ENCODE results near the gene ZNF566.

Gene ZNF566

GRCh38 chr19:36436531-36436930 is 52.8 kb downstream of the ZNF566 start:
- no peak for DNase-seq

DNA sequence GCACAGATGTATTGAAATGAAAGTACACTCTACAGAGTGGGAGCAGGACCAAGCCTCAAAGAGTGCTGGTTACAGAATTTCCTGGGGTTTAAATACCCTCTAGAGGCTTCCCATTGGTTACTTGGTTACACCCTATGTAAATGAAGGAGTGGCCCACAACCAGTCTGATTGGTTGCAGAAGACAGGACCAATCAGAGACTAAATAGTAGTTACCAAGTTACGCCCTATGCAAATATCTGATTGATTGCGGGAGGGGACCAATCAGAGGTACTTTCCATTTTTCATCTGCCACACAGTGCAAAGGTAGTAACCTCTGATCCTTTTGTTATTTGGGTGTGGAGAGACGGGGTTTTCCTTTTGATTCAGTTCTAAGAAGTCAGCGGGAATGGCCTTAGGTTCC is 65.4 kb downstream of the ZNF566 start:
- DNase-seq: no peak

GRCh38 chr19:36421749-36422481 is 67.4 kb downstream of the ZNF566 start:
- no peak for DNase-seq

DNA sequence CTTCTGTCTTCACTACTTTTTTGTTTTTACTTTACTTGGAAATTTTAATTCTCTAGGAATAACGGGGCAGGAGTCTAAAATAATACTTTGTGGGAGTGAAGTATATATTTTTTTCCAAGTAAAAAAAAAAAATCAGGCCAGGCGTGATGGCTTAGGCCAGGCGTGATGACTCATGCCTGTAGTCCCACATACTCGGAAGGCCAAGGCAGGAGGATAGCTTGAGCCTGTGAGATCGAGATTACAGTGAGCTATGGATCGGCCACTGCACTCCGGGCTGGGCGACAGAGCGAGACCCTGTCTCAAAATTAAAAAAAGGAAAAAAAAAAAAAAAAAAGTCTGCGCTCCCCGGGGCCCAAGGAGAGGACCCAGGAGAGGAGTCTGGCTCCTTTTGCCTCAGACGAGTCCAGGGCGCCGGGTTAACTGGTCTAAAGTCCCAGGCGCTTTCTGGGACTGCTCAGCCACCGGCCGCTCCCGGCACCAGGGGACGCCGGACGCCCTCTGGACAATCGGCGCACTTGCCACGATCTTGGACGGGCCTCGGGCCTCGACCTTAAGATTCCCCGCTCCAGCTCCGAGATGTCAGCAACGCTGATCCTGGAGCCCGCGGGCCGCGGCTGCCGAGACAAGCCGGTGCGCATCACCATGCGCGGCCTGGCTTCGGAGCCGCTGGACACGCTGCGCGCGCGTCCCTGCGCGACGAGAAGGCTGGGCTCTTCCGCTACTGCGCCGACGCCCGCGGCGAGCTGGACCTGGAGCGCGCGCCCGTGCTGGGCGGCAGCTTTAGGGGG is 68.2 kb downstream of the ZNF566 start:
- no peak for DNase-seq

- peak; percentile 57 for DNase-seq
Measured at GRCh38 chr19:36418287-36419001, 70.9 kb downstream of the ZNF566 start, which contains the start of gene ZFP82. ZFP82 (minus strand) TSS chr19:36418644; CDS start chr19:36409789, 8,855 bp downstream.

DNA sequence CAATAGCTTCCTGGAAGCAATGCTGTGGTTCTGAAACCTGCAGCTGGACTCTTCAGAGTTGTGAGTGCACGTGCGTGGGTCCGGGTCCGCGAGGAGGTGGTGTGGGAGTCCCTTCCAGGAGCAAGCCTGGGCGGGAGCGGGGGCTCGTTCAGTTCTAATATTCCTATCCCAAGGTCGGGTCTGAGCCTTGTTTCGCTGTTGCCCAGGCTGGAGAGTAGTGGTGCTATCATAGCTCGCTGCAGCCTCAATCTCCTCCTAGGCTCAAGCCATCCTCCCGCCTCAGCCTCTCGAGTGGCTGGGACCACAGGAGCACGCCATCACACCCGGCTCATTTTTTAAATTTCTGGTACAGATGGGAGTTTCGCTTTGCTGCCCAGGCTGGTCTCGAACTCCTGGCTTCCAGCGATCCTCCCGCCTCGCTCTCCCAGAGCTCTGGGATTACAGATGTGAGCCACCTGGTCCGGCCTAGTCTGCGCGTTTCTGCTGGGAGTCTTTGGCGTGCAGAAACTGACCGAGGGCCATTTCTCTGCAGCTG is 71.5 kb downstream of the ZNF566 start:
- DNase-seq: no peak

- no peak for DNase-seq
Measured at GRCh38 chr19:36409841-36410240, 79.5 kb downstream of the ZNF566 start.

- DNase-seq: no peak
Measured at GRCh38 chr19:36408101-36408500, 81.3 kb downstream of the ZNF566 start.

GRCh38 chr19:36404498-36404897 is 84.9 kb downstream of the ZNF566 start:
- no peak for DNase-seq

- no peak for DNase-seq
Measured at GRCh38 chr19:36401475-36401874, 87.9 kb downstream of the ZNF566 start.

- DNase-seq: no peak
Measured at GRCh38 chr19:36398571-36398970, 90.8 kb downstream of the ZNF566 start.

Measured in GF-D8 (cell line).